Hematopoietic multipotent progenitor cell treated with erythropoietin and hydrocortisone succinate and interleukin-3 and kit ligand, for 8 days (in vitro differentiated cells): Measurements from ENCODE around the gene CCL18.
"Not testable (repeated sequence)": the region's sequence is repeated elsewhere in the genome, so short reads cannot be mapped to it uniquely, and the experiment has no call there.

Experiments used
- DNase-seq: peaks from one replicate; pipeline ENCODE4 v3.0.0-alpha.2; 2015

Gene CCL18

GRCh38 chr17:36063786-36064541 is at the start of gene CCL18:
CCL18 (plus strand) TSS chr17:36064272; CDS start chr17:36064343, 71 bp downstream.
- DNase-seq, result no peak

- DNase-seq, result no peak
These were observed 49.1 kb upstream of the CCL18 start for GRCh38 chr17:36014946-36015345.

- not testable (repeated sequence) for DNase-seq
These were observed 48.2 kb upstream of the CCL18 start for GRCh38 chr17:36015895-36016294.

GRCh38 chr17:36016555-36016954 is 47.5 kb upstream of the CCL18 start:
- DNase-seq, result no peak

- DNase-seq, result peak; percentile 29
These were observed 46.3 kb upstream of the CCL18 start, which contains the start of gene CCL23 for GRCh38 chr17:36017799-36018198. CCL23 (minus strand) TSS chr17:36017972; CDS start chr17:36017897, 75 bp downstream.

- no peak for DNase-seq
These were observed 44.6 kb upstream of the CCL18 start for GRCh38 chr17:36019423-36019822.

GRCh38 chr17:36024106-36024869 is 39.8 kb upstream of the CCL18 start:
- DNase-seq, result no peak

GRCh38 chr17:36027761-36028160 is 36.3 kb upstream of the CCL18 start:
- no peak for DNase-seq

GRCh38 chr17:36030956-36031355 is 33.1 kb upstream of the CCL18 start:
- DNase-seq, result no peak

GRCh38 chr17:36034127-36034526 is 29.9 kb upstream of the CCL18 start:
- DNase-seq, result peak; percentile 87

GRCh38 chr17:36036235-36036634 is 27.8 kb upstream of the CCL18 start:
- DNase-seq, result peak; percentile 35

GRCh38 chr17:36048066-36048465 is 16.0 kb upstream of the CCL18 start:
- DNase-seq, result peak; percentile 93

- DNase-seq, result no peak
These were observed 14.4 kb upstream of the CCL18 start for GRCh38 chr17:36049643-36050042.

GRCh38 chr17:36055171-36055570 is 8.9 kb upstream of the CCL18 start:
- DNase-seq, result no peak

- DNase-seq, result no peak
These were observed 8.1 kb upstream of the CCL18 start for GRCh38 chr17:36055921-36056520.

- DNase-seq, result no peak
These were observed 6.2 kb upstream of the CCL18 start for GRCh38 chr17:36057911-36058310.

GRCh38 chr17:36059406-36059805 is 4.7 kb upstream of the CCL18 start:
- DNase-seq, result no peak

GRCh38 chr17:36060816-36061215 is 3.3 kb upstream of the CCL18 start:
- no peak for DNase-seq

GRCh38 chr17:36066365-36066985 is 2.4 kb downstream of the CCL18 start:
- DNase-seq, result peak; percentile 62

- DNase-seq, result no peak
These were observed 4.5 kb downstream of the CCL18 start for GRCh38 chr17:36068524-36068923.

- no peak for DNase-seq
These were observed 5.1 kb downstream of the CCL18 start for GRCh38 chr17:36069136-36069535.

GRCh38 chr17:36070427-36070826 is 6.4 kb downstream of the CCL18 start:
- DNase-seq, result no peak

GRCh38 chr17:36071751-36072150 is 7.7 kb downstream of the CCL18 start:
- DNase-seq, result peak; percentile 55
